HS-5 (cell line): ENCODE data around the gene CCNA1.

Experiments used
- DNase-seq: peaks from one replicate; pipeline ENCODE4 v3.0.0-alpha.2; 2012; ENCODE audit warnings: low read depth

CCNA1 gene

DNA sequence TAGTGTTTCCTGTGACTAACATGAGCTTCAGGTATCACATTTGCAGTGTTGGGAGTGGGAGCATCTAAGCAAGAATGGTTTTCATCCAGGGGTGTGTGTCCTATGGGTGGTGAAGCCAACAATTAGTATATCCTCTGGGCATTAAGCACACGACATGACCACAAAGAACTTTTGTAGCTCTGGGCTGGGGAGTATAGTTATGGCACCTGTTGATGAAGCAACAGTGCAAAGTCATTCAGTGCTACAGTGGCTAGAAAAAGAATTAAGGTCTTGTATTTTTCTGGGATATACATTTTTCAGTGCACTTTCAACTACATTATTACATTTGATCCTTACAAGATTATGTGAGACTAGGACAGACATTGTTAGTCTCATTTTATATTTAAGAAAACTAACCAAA, 21.8 kb downstream of the CCNA1 start:
- DNase-seq, result no peak

DNA sequence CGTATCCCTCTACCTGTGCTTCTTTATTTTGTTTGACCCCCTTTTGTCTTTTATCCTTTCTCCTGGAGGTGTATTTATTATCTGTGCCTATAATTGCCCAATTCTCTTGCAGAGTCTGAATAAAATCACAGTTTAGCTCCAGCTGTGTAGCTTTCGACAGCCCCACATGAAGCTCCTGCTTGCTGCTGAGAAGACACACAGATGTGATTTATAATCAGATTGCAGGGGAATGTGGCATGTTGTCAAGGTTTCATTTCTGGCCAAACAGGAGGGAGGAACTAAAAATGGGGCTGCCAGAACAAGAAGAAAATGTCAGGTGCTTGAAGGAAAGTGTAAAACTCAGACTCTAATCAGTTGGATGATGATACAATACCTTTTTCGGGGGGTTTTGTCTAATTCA, 22.7 kb downstream of the CCNA1 start:
- no peak for DNase-seq

DNA sequence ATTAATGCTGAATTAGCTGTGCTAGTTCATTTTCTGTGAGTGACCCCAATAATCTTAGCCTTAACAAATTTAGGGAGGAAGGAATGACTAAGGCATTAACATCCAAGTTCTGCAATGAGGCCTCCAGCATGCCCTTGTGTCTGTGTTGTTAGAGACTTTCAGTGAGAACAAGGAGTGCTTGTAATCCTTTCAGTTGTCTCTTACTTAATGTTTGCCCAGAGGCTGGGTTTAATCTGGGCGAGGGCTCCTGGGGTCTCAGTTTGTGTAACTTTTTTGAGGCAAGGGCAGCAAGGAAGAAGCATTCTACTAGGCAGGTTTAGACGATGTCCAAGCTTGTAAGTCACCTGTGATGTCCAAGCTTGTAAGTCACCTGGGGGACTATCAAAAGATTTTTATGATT, 24.3 kb downstream of the CCNA1 start:
- no peak for DNase-seq

DNA sequence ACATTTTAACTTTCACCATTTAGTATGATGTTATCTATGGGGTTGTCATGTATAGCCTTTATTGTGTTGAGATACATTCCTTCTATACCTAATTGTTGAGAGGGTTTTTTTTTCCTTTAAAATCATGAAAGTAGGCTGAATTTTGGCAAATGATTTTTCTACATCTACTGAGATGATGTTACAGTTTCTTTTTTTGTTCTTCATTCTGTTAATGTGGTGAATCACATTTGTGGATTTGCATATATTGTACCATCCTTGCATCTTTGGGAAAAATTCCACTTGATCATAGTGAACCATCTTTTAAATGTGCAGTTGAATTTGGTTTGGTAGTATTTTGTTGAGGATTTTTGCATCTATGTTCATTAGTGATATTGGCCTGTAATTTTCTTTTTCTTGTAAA, 29.2 kb downstream of the CCNA1 start:
- DNase-seq, result no peak

DNA sequence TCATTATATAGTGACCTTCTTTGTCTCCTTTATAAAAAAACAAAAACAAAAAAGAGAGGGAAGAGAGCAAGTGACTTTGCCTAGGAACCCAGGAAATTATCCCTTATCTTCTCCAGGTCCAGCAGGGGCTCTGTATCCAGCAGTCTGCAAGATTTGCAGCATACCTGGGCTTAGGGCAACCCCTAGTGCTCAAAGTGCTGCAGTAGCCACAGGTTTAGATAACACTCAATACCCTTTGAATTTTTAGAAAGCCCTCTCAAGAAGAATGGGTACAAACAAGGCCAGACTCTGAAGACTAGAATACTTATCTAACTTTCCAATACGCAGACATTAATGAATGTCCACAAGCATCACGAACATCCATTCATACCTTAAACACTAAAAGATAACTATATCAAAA, 43.2 kb downstream of the CCNA1 start:
- no peak for DNase-seq

DNA sequence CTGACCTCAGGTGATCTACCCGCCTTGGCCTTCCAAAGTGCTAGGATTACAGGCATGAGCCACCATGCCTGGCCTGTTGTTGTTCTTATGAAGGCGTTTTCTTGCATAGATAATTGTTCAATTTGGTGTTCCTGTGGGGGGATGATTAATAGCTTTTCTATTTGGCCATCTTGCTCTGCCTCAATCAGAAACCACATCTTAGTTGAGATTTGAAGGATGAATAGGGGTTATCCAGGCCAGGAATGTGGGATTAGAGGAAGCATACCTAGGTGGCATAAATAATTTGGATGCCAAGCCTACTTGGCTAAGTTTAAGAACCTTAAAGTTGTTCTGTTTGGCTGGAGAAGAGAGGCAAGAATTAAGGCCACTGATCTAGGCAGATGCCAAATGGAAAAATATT, 44.4 kb downstream of the CCNA1 start:
- DNase-seq, result no peak

DNA sequence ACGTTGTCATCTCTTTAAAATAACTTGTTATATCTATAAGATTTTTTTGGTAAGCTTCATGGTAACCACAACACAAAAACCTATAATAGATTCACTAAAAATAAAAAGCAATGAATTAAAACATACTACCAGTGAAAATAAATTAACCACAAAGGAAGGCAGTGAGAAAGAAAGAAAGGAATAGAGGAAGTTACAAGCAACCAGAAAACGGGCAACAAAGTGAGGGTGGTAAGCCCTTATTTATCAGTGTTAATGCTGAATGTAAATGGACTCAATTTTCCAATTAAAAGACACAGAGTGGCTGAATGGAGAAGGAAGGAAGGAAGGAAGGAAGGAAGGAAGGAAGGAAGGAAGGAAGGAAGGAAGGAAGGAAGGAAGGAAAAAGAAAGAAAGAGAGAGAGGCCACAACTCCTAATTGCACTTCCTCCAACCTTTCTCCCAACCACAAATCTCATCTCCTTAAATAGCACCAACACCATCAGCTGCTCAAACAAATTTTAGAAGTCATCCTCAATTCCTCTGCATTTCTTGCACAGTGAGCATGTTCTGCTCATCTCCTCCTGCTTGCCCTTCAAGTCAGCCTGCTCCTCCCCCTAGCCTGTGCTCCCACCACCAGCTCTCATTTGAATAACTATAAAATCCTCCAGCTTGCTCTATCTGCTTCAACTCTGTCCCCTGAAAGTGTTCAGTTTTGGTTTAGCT, 48.6 kb downstream of the CCNA1 start:
- DNase-seq, result no peak

DNA sequence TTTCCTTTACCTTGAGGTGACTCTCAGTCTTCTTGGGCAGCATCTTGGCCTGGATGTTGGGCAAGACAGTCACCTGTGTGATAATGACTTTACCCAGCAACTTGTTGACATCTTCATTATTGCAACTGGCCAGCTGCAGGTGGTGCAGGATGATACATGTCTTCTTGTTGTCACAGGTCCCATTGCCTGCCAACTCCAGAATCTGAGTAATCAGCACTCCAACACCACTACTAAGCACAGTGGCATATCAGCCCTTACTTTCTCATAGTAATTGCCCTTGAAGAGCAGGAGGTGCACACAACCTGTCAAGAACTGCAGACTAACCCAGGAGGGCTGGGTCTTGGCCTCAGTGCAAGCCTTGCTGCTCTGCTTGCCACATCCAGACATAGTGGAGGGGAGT, 57.8 kb downstream of the CCNA1 start:
- no peak for DNase-seq
